Neural cell (in vitro differentiated cells): ENCODE measurements around the gene EML6.

Experiments
- EP300 ChIP-seq: fragments of 450-650 bp; conservative IDR thresholded peaks from 2 replicates; pipeline ENCODE4 v1.6.1; 2014; ENCODE audit warnings: antibody characterized with exemption, mild to moderate bottlenecking, moderate library complexity; ENCODE audit not compliant: poor library complexity, severe bottlenecking
- EZH2 ChIP-seq: fragments of 200-600, 300-800 bp; shearing (Covaris generic), sonication (generic); IDR thresholded peaks from 2 replicates; pipeline ENCODE4 v1.6.1; 2014; ENCODE audit warnings: antibody characterized with exemption, low read length, borderline replicate concordance, mild to moderate bottlenecking; ENCODE audit not compliant: insufficient read depth, poor library complexity, severe bottlenecking
- MXI1 ChIP-seq: fragments of 450-650 bp; conservative IDR thresholded peaks from 2 replicates; pipeline ENCODE4 v1.6.1; 2014; ENCODE audit warnings: antibody characterized with exemption, mild to moderate bottlenecking; ENCODE audit not compliant: poor library complexity, severe bottlenecking
- POLR2AphosphoS5 ChIP-seq: IDR thresholded peaks from 2 replicates; pipeline ENCODE4 v1.6.1; 2012
- RAD21 ChIP-seq: fragments of 450-650 bp; conservative IDR thresholded peaks from 2 replicates; pipeline ENCODE4 v1.6.1; 2014; ENCODE audit warnings: antibody characterized with exemption, mild to moderate bottlenecking, moderate library complexity
- REST ChIP-seq: IDR thresholded peaks from 2 replicates; pipeline ENCODE4 v1.6.1; 2012; ENCODE audit warnings: borderline replicate concordance
- SMC3 ChIP-seq: fragments of 450-650 bp; conservative IDR thresholded peaks from 2 replicates; pipeline ENCODE4 v1.6.1; 2014; ENCODE audit warnings: antibody characterized with exemption, mild to moderate bottlenecking, moderate library complexity; ENCODE audit not compliant: poor library complexity
- TAF1 ChIP-seq: IDR thresholded peaks from 2 replicates; pipeline ENCODE4 v1.6.1; 2012; ENCODE audit warnings: low read depth
- TF ChIP-seq, protein P1 (sequence below): fragments of 450-650 bp; IDR thresholded peaks from 2 replicates; pipeline ENCODE4 v1.5.1; 2014; ENCODE audit warnings: antibody characterized with exemption, mild to moderate bottlenecking, moderate library complexity; ENCODE audit not compliant: poor library complexity, severe bottlenecking

DNA sequence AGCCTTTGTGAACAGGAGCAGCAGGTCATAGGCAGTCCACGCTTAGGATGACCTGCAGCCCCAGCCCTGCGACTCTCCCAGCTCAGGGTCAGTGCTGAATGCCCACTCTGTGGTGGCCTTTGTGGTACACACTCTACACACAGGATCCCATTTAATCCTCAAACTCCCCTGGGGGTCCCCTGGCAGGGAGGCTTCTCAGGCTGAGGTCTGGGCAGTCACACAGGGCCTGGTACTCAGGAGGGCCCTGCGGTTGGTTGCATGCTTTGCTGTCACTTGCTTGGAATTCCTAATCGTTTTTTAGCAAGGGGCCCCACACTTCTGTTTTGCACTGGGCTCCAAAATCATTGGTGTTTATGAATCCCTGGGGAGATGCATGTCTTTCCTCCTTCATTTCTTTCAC is 113.0 kb downstream of the EML6 start:
- TF ChIP-seq, protein P1, sequence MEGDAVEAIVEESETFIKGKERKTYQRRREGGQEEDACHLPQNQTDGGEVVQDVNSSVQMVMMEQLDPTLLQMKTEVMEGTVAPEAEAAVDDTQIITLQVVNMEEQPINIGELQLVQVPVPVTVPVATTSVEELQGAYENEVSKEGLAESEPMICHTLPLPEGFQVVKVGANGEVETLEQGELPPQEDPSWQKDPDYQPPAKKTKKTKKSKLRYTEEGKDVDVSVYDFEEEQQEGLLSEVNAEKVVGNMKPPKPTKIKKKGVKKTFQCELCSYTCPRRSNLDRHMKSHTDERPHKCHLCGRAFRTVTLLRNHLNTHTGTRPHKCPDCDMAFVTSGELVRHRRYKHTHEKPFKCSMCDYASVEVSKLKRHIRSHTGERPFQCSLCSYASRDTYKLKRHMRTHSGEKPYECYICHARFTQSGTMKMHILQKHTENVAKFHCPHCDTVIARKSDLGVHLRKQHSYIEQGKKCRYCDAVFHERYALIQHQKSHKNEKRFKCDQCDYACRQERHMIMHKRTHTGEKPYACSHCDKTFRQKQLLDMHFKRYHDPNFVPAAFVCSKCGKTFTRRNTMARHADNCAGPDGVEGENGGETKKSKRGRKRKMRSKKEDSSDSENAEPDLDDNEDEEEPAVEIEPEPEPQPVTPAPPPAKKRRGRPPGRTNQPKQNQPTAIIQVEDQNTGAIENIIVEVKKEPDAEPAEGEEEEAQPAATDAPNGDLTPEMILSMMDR = no peak
- TF ChIP-seq POLR2AphosphoS5 (no peak), EZH2 (no peak), EP300 (no peak), REST (no peak), TAF1 (no peak), SMC3 (no peak), MXI1 (no peak), RAD21 (no peak)
